GM21528 (cell line): Measurements from ENCODE around the gene BBS5.
"Not testable (repeated sequence)": the region's sequence is repeated elsewhere in the genome, so short reads cannot be mapped to it uniquely, and the experiment has no call there.

Experiments
- ATAC-seq: cut with Tn5 transposase; IDR thresholded peaks from one replicate; pipeline ENCODE4 v1.9.1; 2021; ENCODE audit warnings: mild to moderate bottlenecking, moderate library complexity; ENCODE audit not compliant: unreplicated experiment, low FRiP score

BBS5 gene

GRCh38 chr2:169539460-169539859 lies 60.2 kb downstream of the BBS5 start:
- ATAC-seq, result not testable (repeated sequence)

GRCh38 chr2:169540146-169540545 lies 60.9 kb downstream of the BBS5 start:
- no peak for ATAC-seq

GRCh38 chr2:169542433-169542832 lies 63.1 kb downstream of the BBS5 start:
- no peak for ATAC-seq

- no peak for ATAC-seq
Observed at GRCh38 chr2:169546756-169547155, 67.5 kb downstream of the BBS5 start.
